Body of pancreas (tissue), 4 donors: Measurements from ENCODE around the gene ADAMTS10.

Experiments
- CTCF ChIP-seq, 7 experiments: fragments of 450-650 bp in 4 of 7; fragments of 200-600 bp in 3 of 7; sonication (generic) in 3 of 7; IDR thresholded peaks; one replicate each; pipeline ENCODE4 v1.5.1; 2016 to 2019; ENCODE audit warnings: antibody characterized with exemption in 7 of 7
- POLR2A ChIP-seq, 3 donors: fragments of 450-650 bp; IDR thresholded peaks; one replicate each; pipeline ENCODE4 v1.6.1; 2016; ENCODE audit warnings: antibody characterized with exemption in 3 of 3, mild to moderate bottlenecking in 2 of 3

- TF ChIP-seq CTCF (IDR thresholded peaks at IDR 0.05) (no peak), POLR2A (IDR thresholded peaks at IDR 0.05) (no peak)
These were observed 8.7 kb downstream of the ADAMTS10 start for GRCh38 chr19:8601796-8602195.
